ENCODE data around the gene PCLO. TPM values are rescaled to one million over a fixed set of nuclear protein-coding genes. Genes with fewer than 3 reads are reported as not detected.

PCLO gene
- total and polyA plus RNA-seq, 9 of the 15 experiments (the other 6 are each of a cell fraction or from before 2014, with no cell fraction given): under 0.01 to 0.01 TPM; not detected in 7

DNA sequence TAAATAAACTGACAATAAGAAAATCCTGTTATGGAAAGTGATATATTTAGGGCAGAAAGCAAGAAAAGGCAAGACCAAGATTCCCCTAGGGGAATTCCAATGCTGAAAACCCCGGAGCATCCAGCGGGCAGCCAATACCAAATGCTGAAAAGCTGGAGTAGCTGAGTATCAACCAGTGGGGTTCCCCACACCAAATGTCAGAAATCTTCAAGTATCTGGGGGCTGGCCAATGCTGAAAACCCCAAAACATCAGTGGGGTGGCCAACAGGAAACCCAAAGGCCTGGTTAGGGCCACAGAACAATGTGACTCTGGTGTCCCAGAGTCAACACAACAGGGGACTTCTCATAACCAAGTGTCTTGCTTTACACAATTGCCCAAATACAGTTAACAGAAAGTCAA, 447.3 kb downstream of the PCLO start (continued):
- no peak for TF ChIP-seq ZNF3 (CRISPR knock-in tag; IDR thresholded peaks at IDR 0.05)
- TF ChIP-seq POLR2AphosphoS2 (IDR thresholded peaks at IDR 0.05; ENCODE audit: low read length): no peak

DNA sequence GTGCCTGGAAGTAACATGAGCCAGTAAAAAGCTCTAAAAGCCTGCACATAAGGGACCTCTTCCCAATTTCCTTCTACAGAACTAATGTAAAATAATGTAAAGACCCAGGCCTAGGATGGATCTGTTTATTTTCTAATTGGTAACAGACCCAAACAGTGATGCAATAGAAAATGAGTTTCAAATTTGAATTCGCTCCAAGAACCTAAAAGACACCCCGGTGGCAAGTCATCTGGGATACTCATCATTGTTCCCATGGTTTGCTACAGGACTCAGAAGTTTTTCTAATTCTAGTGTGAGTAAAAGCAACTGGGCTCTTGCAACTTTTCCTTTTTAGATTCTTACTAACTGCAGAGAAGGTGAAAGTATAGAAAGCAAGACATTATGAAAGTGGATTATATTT, 447.8 kb downstream of the PCLO start:
- H2AFZ ChIP-seq (ENCODE audit: low read depth, low read length): no peak overlapping the region
- TF ChIP-seq NR2C2 (CRISPR knock-in tag; IDR thresholded peaks at IDR 0.05) (no peak), NR2C2 (tag; IDR thresholded peaks at IDR 0.05) (no peak), NCOA1 (IDR thresholded peaks at IDR 0.05; ENCODE audit: low read depth) (no peak), ZNF347 (CRISPR knock-in tag; IDR thresholded peaks at IDR 0.05; ENCODE audit: low read depth) (no peak), ZNF175 (CRISPR knock-in tag; IDR thresholded peaks at IDR 0.05; ENCODE audit: low read depth) (no peak), NCOA2 (IDR thresholded peaks at IDR 0.05; ENCODE audit: partially characterized antibody in 2 of 2) (no peak), ZFP1 (CRISPR knock-in tag; IDR thresholded peaks at IDR 0.05) (no peak), ZSCAN29 (IDR thresholded peaks at IDR 0.05) (no peak), SRSF9 (IDR thresholded peaks at IDR 0.05; ENCODE audit: borderline replicate concordance, low read depth, low read length) (no peak), ZNF668 (CRISPR knock-in tag; IDR thresholded peaks at IDR 0.05) (no peak), FOXJ2 (tag; IDR thresholded peaks at IDR 0.05) (no peak), NONO (IDR thresholded peaks at IDR 0.05; ENCODE audit: low read depth in 2 of 2, low read length in 1 of 2) (no peak)
- TF ChIP-seq, protein P1, sequence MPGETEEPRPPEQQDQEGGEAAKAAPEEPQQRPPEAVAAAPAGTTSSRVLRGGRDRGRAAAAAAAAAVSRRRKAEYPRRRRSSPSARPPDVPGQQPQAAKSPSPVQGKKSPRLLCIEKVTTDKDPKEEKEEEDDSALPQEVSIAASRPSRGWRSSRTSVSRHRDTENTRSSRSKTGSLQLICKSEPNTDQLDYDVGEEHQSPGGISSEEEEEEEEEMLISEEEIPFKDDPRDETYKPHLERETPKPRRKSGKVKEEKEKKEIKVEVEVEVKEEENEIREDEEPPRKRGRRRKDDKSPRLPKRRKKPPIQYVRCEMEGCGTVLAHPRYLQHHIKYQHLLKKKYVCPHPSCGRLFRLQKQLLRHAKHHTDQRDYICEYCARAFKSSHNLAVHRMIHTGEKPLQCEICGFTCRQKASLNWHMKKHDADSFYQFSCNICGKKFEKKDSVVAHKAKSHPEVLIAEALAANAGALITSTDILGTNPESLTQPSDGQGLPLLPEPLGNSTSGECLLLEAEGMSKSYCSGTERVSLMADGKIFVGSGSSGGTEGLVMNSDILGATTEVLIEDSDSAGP (CRISPR knock-in tag; IDR thresholded peaks at IDR 0.05): no peak
- ATAC-seq (no peak), FAIRE-seq (no peak), DNase-seq (ENCODE audit: extremely low read depth in 1 of 4, low spot score in 3 of 4) (no peak)
- in situ Hi-C loops (cut with MboI): no loop called here
- ChIA-PET POLR2A (no interaction called here), CTCF (ENCODE audit: low intra/inter-chr PET ratio) (no interaction called here)
- no peaks in the 10 kb centered on the region for H3K27me3 ChIP-seq (ENCODE audit: control insufficient read depth in 2 of 2, insufficient read depth in 2 of 2, low read length in 2 of 2)
- no peak overlapping the region for H3K4me3 ChIP-seq
- H3K4me1 ChIP-seq (replicated peaks in 1 of 2; ENCODE audit: control insufficient read depth in 2 of 2, insufficient read depth in 2 of 2, low read length in 2 of 2): no peaks in the 10 kb centered on the region
- no peak overlapping the region for H3K4me2 ChIP-seq (ENCODE audit: insufficient read depth, low read length)
- intact Hi-C loops (cut with micrococcal nuclease): no loop called here
- H4K20me1 ChIP-seq (replicated peaks; ENCODE audit: control insufficient read depth, insufficient read depth, low read length): no peaks in the 10 kb centered on the region
- no peaks in the 10 kb centered on the region for H3K79me2 ChIP-seq (ENCODE audit: control insufficient read depth, insufficient read depth, low read length)
- H3K9me3 ChIP-seq (replicated peaks; ENCODE audit: control insufficient read depth, insufficient read depth, low read depth, low read length): no peaks in the 10 kb centered on the region
- BruUV-seq (replicated peaks): no TSS peak
- 0% methylated on average over 2 of the region's 2 CpGs for WGBS (ENCODE audit: insufficient coverage, low coverage, missing lambda C conversion rate)
- no peak overlapping the region for H3K27ac ChIP-seq (ENCODE audit: extremely low read depth, low read depth, low read length)
- no peaks in the 10 kb centered on the region for H3K36me3 ChIP-seq (ENCODE audit: control insufficient read depth, insufficient read depth, low read length)
- no peaks in the 10 kb centered on the region for H3K9me1 ChIP-seq (ENCODE audit: control insufficient read depth, insufficient read depth, low read length)
- H3K9ac ChIP-seq (ENCODE audit: insufficient read depth in 1 of 2, low read depth in 2 of 2, low read length in 2 of 2): no peak overlapping the region
